ENCODE data around the gene RABGAP1. TPM values are rescaled to one million over a fixed set of nuclear protein-coding genes. Genes with fewer than 3 reads are reported as not detected.

The RABGAP1 gene
- total and polyA plus RNA-seq, 4 donors = 3.8 to 25.7 (median 10.5) TPM

- WGBS = 83% methylated on average over 8 of the region's 8 CpGs
- TF ChIP-seq HNF4A (conservative IDR thresholded peaks at IDR 0.05) (no peak), RAD21 (IDR thresholded peaks at IDR 0.05) (peak in 1 of 2 donors; percentile 6)
- TF ChIP-seq, protein P1, sequence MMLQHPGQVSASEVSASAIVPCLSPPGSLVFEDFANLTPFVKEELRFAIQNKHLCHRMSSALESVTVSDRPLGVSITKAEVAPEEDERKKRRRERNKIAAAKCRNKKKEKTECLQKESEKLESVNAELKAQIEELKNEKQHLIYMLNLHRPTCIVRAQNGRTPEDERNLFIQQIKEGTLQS (IDR thresholded peaks at IDR 0.05) = no peak
- TF ChIP-seq, protein P2, sequence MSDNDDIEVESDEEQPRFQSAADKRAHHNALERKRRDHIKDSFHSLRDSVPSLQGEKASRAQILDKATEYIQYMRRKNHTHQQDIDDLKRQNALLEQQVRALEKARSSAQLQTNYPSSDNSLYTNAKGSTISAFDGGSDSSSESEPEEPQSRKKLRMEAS (IDR thresholded peaks at IDR 0.05) = no peak
- H3K36me3 ChIP-seq (ENCODE audit: control insufficient read depth in 4 of 4, insufficient read depth in 3 of 4, low read depth in 1 of 4, low read length in 3 of 4) = peaks cover 5 to 23% (median 18%) of the 10 kb centered on the region in 4 donors
- no peak for DNase-seq (ENCODE audit: low spot score)
- no peak overlapping the region for H3K9ac ChIP-seq (ENCODE audit: low read depth in 1 of 2, low read length in 2 of 2)
- H3K27me3 ChIP-seq (ENCODE audit: control insufficient read depth in 4 of 4, insufficient read depth in 4 of 4, low read length in 3 of 4) = no peaks in the 10 kb centered on the region
- H3K4me3 ChIP-seq (ENCODE audit: low read depth in 1 of 3, low read length in 3 of 3) = no peak overlapping the region
- H3K27ac ChIP-seq (ENCODE audit: low read depth in 1 of 2, low read length in 2 of 2) = no peak overlapping the region
- no peaks in the 10 kb centered on the region for H3K9me3 ChIP-seq (ENCODE audit: control insufficient read depth in 4 of 4, low read length in 3 of 4)
- no peaks in the 10 kb centered on the region for H3K4me1 ChIP-seq (ENCODE audit: control insufficient read depth in 4 of 4, insufficient read depth in 4 of 4, low read length in 3 of 4)
Measured at GRCh38 chr9:122988920-122989621, 48.3 kb downstream of the RABGAP1 start.

DNA sequence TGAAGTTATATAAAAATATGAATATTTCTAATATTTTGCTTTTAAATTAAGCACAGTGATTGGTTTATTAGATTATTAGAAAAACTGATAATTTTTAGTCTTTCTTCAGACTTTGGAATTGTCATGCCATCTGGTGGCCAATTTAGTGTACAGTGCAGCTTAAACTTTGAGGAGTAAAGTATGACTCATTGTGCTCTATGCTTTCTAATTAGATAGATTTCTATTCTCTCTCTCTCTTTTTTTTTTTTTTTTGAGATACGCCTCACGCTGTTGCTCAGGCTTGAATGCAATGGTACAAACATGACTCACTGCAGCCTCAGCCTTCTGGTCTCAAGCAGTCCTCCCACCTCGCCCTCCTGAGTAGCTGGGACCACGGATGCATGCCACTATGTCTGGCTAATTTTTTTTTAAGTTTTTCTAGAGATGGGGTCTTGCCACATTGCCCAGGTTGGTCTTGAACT is 50.6 kb downstream of the RABGAP1 start:
- Histone ChIP-seq H3K36me3 (ENCODE audit: control insufficient read depth in 4 of 4, insufficient read depth in 3 of 4, low read depth in 1 of 4, low read length in 3 of 4) (peaks cover 5 to 18% (median 12%) of the 10 kb centered on the region in 4 donors), H3K4me1 (ENCODE audit: control insufficient read depth in 4 of 4, insufficient read depth in 4 of 4, low read length in 3 of 4) (no peaks in the 10 kb centered on the region), H3K9ac (ENCODE audit: low read depth in 1 of 2, low read length in 2 of 2) (no peak overlapping the region), H3K27me3 (ENCODE audit: control insufficient read depth in 4 of 4, insufficient read depth in 4 of 4, low read length in 3 of 4) (no peaks in the 10 kb centered on the region), H3K9me3 (ENCODE audit: control insufficient read depth in 4 of 4, low read length in 3 of 4) (no peaks in the 10 kb centered on the region), H3K4me3 (ENCODE audit: low read depth in 1 of 3, low read length in 3 of 3) (no peak overlapping the region), H3K27ac (ENCODE audit: low read depth in 1 of 2, low read length in 2 of 2) (no peak overlapping the region)
- WGBS = 54% methylated on average over 4 of the region's 4 CpGs
- TF ChIP-seq FOXA2 (IDR thresholded peaks at IDR 0.05) (no peak), CTCF (IDR thresholded peaks at IDR 0.05; ENCODE audit: low read depth, low read length, missing input control) (peak; percentile 67), FOXA1 (IDR thresholded peaks at IDR 0.05) (no peak), JUND (IDR thresholded peaks at IDR 0.05) (peak; percentile 80 to 90), RAD21 (IDR thresholded peaks at IDR 0.05) (peak; percentile 77 to 81), HNF4G (IDR thresholded peaks at IDR 0.05) (peak; percentile 27), HNF4A (conservative IDR thresholded peaks at IDR 0.05) (peak; percentile 21 to 53)
- DNase-seq (ENCODE audit: low spot score) = no peak

DNA sequence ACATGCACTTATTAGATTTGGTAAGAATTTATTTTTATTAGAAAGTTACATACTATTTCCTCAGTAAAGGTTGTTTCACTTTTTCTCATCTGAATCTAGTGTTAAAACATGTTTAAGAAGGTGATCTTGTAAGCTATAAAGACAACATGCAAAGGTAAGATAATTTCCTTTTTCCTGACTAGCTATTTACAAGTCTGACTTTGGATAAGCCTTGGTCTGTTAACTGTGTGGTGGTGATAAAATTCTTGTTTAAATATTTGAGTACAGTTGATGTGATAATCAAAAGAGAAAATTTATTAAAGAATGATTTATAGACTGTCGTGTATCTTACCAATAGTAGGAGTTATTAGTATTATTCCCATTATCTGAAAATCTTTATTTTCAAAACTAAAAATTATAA is 55.8 kb downstream of the RABGAP1 start:
- TF ChIP-seq FOXA2 (IDR thresholded peaks at IDR 0.05) = no peak
- TF ChIP-seq JUND (IDR thresholded peaks at IDR 0.05) = no peak
- TF ChIP-seq, protein P2 (IDR thresholded peaks at IDR 0.05) = no peak
- H3K9me3 ChIP-seq (ENCODE audit: control insufficient read depth in 4 of 4, low read length in 3 of 4) = no peaks in the 10 kb centered on the region
- H3K9ac ChIP-seq (ENCODE audit: low read depth in 1 of 2, low read length in 2 of 2) = no peak overlapping the region
- no peak overlapping the region for H3K4me3 ChIP-seq (ENCODE audit: low read depth in 1 of 3, low read length in 3 of 3)
- peaks cover 0 to 2% (median 0%) of the 10 kb centered on the region in 4 donors for H3K36me3 ChIP-seq (ENCODE audit: control insufficient read depth in 4 of 4, insufficient read depth in 3 of 4, low read depth in 1 of 4, low read length in 3 of 4)
- no peaks in the 10 kb centered on the region for H3K27me3 ChIP-seq (ENCODE audit: control insufficient read depth in 4 of 4, insufficient read depth in 4 of 4, low read length in 3 of 4)
- no peak for DNase-seq (ENCODE audit: low spot score)
- peaks cover 1 to 15% (median 5%) of the 10 kb centered on the region in 4 donors for H3K4me1 ChIP-seq (ENCODE audit: control insufficient read depth in 4 of 4, insufficient read depth in 4 of 4, low read length in 3 of 4)
- WGBS = 48% methylated on average over 1 of the region's 1 CpG
- no peak overlapping the region for H3K27ac ChIP-seq (ENCODE audit: low read depth in 1 of 2, low read length in 2 of 2)
